Stimulated activated naive CD4-positive, alpha-beta T cell treated with Interleukin-2 at 50 U/mL for 16 hours (primary cell): ENCODE data around the gene QPRT.
"Not testable (repeated sequence)": the region's sequence is repeated elsewhere in the genome, so short reads cannot be mapped to it uniquely, and the experiment has no call there.

Source experiments
- DNase-seq: peaks from one replicate; lab custom pipeline; 2025; lab: John Stamatoyannopoulos, UW

Gene QPRT

DNA sequence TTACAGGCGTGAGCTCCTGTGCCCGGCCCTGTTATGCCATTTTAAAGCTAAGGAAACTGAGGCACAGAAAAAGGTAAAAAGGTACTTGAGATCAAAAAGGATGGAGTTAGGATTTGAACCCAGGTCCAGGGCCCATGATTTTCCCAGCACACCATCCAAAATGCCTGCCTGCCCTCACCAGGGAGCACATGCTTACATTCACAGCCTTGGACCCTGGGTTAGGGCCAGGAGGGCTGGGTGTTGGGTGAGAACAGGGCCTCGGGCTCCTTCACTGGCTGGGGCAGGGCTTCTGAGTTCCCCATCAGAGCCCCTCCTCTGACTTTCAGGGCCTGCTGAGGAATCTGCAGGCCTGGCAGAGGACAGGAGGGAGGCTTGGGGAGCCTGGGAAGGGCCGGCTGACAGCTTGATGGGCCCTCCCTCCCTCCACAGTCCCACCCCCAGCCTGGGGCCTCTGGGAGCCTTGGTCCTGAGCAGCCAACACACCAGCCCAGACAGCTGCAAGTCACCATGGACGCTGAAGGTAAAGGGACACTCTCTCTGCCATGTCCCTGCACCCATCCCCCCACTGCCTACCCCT, at the start of gene QPRT:
QPRT (plus strand) TSS at position 490 of the 577 bp plus-strand sequence; CDS start at position 508, 18 bp downstream.
- no peak for DNase-seq

DNA sequence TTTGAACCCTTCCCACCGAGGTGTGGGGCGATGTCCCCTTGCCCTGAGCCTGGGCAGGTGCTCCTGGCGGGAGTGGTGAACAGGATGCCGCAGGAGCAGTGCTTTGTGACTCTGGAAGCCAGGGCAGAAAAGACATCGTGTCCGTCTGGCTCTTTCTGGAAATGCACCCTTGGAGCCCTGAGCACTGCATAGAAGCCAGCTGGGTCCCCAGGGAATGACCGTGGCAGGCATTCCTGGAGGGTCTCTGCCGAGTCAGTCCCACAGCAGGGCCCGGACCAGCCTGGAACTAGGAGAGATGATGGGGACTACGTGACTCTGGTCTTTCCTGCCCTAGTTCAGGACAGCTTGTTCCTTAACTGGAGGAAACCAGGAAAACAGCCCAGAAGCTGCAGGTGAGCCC, 49.7 kb upstream of the QPRT start:
- not testable (repeated sequence) for DNase-seq

DNA sequence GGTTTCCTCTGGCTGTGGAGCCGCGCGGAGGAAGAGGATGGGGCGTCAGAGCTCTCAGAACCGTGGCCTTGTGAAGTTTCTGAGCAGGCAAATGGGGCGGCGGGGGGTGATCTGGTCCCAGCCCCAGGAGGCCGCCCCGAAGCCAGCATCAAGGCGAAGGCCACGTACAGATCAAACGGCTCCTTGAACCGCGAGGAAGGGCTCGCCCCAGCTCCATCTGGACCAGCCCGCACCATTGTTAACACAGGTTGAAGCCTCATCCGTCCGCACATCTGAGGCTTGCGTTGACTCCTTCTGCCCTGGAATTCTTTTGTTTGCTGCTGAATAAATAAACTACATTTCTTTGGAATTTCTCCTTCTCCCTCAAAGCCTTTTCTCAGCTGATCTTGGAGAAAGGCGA, 47.3 kb upstream of the QPRT start:
- not testable (repeated sequence) for DNase-seq

DNA sequence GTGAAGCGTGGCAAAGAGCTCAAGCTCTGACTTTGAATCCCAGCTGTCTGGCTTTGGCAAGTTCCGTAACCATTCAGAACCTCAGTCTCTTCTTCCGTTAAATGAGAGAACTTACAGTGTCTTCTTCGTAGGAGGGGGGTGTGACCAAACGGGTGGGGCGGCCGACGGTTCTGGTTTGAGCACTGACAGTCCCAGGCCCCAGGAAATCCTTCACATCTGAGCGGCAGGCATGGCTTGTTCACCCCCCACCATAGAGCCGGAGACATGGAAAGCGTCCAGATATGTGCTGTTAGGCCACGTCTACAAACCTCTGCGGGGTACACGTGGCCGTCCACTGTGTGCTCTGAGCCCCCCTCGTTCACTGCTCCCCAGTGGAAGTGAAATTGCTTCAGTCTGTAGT, 43.1 kb upstream of the QPRT start:
- DNase-seq: not testable (repeated sequence)

DNA sequence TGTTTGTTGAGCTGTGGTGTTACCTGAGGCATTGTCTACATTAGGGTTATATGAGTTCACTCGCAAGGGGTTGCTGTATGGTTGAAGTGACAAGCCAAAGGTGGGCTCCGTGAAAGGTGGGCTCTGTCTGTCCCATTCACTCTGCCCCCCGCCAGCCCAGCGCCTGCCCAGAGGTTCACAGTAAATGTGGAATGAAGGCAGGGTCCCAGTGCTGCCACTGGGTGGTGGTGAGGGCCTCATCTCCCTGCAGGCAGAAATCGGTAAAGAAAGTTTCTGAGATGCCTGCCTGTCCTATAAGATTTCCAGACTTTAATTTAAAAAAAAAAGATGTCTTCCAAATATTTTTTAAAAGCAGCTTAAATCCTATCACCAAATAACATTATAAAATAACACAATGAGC, 42.6 kb upstream of the QPRT start:
- DNase-seq: not testable (repeated sequence)

DNA sequence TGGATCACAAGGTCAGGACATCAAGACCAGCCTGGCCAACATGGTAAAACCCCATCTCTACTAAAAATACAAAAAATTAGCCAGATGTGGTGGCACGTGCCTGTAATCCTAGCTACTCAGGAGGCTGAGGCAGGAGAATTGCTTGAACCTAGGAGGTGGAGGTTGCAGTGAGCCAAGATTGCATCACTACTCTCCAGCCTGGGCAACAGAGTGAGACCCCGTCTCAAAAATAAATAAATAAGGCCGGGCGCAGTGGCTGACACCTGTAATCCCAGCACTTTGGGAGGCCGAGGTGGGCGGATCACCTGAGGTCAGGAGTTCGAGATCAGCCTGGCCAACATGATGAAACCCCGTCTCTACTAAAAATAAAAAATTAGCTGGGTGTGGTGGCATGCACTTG, 40.2 kb upstream of the QPRT start:
- not testable (repeated sequence) for DNase-seq

DNA sequence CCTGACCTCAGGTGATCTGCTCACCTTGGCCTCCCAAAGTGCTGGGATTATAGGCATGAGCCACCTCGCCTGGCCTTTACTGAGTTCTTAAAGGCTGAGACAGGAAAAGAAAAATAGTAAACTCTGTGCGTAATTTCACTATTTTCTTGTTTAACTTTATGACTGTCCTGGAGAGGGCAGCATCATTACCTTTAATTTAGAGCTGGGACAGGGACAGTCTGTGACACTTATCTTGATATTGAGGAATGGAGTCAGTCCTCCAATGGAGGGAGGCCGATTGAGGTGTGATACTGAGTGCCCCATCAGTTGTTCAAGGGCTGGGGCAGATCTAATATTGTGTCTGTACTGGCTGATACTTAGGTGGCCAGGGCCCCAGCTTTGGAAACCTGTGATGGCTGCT, 37.4 kb upstream of the QPRT start:
- no peak for DNase-seq

DNA sequence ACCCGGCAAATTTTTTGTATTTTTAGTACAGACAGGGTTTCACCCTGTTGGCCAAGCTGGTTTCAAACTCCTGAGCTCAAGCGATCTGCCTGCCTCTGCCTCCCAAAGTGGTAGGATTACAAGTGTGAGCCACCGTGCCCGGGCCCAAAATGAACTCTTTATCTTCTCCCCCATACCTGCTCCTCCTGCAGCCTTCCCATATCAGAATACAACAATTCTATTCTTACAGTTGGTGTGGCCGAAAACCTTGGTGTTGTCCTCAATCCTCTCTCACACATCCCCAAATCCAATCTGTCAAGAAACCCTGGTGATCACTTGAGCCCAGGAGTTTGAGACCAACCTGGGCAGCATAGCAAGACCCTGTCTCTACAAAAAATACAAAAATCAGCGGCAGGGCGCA, 35.4 kb upstream of the QPRT start:
- no peak for DNase-seq

DNA sequence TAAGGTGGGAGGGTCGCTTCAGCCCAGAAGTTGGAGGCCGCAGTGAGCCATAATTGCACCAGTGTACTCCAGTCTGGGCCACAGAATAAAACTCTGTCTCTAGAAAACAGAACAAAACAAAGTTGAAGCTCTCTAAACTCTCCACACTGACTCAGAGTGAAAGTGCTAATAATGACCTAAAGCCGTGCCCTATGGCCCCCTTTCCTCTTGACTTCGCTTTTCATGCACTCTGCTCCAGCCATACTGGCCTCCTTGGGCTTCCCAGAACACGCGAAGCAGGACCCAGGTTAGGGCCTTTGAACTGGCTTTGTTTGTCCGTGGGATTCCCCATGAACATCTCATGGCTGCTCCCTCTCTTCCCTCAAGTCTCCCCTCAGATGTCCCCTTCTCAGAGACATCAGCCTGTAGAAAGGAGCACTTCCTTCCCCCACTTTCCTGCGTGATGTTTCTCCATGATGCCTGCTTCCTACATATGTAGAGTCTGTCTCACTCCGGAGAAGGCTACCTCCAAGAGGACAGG, 34.6 kb upstream of the QPRT start:
- no peak for DNase-seq

DNA sequence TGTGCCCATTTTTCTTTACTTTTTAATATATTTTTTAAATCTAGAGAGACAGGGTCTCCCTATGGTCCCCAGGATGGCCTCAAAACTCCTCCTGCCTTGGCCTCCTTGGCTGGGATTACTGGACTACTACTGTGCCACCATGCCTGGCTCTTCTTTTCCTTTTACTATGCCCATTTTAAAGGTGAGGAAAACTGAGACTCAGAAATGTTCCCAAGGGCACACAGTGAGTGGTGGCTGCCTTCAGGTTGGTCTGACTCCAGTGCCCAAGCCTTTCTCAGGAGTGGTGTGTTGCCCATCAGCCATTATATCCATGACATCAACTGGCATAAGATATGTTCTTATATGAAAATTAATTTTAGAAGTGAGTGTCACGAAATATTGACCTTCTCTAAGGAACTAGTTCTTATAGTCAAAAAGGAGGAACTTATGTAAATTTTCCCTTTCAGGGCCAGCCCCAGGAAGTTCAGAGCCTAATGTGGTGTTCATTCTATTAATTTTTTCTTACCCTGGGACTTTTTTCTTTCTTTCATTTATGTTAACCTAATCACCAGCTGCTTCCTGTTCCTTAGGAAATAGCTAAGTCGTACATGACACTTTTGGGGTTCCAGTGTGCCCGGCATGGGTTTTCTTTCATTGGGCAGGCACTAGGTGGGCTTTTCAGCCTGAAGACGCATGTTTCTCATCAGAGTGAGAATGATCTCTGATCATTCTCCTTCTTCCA, 33.8 kb upstream of the QPRT start:
- DNase-seq: no peak

DNA sequence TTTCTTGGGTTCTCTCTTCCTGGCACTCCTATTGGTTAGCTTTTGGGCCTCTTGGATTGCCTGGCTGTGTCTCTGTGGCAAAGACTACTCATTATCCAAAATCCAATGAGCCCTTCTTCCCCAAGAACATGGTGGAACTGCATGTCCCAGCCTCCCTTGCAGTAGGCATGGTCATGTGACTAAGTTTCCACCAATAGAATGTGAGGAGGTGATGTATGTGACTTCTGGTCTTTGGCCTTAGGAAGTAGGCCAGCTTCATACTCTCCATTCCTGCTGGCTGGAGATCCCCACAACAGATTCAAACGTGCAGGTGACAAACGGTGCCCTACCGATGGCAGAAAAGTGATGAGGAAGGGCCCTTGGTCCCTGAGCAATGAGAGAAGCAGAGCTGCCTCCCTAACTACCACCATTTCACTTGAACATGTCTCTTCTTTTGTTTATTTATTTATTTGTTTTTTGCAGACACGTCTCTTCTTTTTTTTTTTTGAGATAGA, 33.2 kb upstream of the QPRT start:
- DNase-seq: no peak

DNA sequence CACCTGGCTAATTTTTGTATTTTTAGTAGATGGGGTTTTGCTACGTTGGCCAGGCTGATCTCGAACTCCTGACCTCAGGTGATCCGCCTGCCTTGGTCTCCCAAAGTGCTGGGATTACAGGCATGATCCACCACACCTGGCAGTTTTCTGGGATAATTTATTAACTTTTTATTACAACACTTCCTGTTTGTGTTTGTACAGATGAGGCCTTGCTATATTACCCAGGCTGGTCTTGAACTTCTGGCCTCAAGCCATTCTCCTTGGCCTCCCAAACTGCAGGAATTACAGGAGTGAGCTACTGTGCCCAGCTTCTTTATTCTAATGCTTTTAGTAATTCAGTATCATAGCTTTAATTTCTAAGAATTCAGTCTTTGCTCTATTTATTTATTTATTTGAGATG, 32.0 kb upstream of the QPRT start:
- no peak for DNase-seq

DNA sequence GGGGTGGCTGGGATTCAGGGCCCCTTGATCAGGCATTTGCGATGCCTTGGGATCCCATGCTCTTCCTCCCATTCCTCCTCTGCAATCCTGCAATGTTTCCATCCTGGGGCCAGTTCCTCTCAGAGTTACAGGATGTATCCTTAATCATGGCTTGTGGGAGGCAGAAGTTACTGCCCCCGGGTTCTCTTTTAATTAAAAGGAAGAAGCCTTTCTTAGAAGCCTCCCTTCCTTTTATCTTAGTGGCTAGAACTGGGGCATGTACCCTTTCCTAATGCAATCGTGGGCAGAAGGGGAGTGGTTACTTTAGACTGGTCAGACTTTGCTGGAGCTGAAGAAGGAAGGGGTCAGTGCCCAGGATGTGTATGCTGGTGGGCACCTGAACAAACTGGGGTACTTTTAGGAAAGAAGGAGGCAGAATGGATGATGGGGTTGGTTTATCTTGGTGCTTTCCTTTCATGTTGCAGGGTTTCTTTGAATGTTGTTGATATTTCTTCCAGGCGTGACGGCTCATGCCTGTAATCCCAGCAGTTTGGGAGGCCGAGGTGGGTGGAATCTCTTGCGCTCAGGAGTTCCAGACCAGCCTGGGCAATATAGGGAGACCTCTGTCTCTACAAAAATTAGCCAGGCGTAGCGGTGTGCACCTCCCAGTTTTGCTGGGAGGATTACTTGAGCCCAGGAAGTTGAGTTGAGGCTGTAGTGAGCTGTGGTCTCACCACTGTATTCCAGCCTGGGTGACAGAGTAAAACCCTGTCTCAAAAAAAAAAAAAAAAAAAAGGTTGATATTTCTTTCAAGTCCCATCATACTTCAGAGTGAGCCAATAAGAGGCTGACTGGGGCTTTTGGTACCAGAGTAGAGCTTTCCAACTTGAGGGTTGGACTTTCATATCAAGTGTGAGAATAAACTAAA, 29.1 kb upstream of the QPRT start:
- no peak for DNase-seq

DNA sequence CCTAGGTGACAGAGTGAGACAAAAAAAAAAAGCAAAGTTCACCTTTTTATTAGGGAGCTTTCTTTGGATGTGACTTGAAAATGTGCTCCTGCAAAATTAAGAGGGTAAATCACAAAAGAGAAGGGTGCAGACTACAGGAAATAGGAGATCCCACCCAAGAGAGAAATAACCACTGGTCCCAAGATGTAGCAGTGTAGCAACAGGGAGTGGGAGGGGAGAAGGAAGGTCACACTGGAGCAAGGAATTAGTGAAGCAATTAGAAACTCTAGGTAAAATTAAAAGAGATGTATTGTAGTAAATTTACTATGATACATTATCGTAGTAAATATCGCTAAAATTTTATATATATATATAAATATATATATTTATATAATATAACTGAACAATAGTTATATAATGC, 28.2 kb upstream of the QPRT start:
- no peak for DNase-seq

DNA sequence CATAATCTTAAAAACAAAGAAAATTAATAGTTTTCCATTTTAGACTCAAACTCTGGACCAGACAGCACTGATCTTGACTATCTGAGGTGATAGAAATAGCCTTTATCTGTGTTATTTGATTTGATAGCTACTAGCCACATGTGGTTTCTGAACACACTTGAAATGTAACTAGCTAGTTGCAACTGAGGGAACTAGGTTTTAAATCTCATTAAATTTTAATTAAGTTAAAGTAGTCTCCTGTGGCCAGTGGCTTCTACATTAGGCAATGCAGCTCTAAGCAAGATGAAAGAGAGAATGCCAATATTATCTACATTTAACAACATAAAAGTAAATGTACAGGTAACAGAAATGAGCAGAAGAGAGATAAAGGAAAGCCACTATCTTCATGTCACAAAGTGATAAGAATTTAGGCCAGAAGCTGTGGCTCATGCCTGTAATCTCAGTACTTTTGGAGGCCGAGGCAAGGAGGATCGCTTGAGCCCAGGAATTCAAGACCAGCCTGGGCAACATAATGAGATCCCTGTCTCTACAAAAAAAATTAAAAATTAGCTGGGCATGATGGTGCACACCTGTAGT, 27.1 kb upstream of the QPRT start:
- no peak for DNase-seq

DNA sequence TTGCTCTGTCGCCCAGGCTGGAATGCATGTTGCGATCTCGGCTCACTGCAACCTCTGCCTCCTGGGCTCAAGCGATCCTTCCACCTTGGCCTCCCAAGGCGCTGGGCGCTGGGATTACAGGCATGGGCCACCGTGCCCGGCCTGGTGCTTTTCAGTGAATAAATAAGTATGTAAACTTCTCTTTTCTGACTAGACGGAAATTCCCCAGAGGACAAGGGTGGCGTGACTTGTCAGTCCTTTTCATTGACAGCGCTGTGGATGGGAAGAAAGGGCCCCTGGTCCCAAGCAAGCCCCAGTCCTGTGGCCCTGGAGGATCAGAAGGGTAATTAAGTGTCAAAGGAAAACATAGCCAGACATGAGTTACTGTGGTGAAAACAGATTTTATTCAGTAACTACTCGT, 25.5 kb upstream of the QPRT start:
- DNase-seq: no peak

DNA sequence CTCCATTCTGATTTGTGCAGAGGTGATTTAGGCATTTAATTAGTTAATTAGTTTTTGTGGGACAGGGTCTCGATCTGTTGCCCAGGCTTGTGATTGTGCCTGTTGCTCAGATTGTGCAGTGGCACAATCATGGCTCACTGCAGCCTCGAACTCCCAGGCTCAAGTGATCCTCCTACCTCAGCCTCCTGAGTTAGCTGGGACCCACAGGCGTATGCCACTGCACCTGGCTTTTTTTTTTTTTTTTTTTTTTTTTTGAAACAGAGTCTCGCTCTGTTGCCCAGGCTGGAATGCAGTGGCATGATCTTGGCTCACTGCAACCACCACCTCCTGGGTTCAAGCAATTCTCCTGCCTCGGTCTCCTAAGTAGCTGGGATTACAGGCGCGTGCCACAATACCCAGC, 25.1 kb upstream of the QPRT start:
- not testable (repeated sequence) for DNase-seq

DNA sequence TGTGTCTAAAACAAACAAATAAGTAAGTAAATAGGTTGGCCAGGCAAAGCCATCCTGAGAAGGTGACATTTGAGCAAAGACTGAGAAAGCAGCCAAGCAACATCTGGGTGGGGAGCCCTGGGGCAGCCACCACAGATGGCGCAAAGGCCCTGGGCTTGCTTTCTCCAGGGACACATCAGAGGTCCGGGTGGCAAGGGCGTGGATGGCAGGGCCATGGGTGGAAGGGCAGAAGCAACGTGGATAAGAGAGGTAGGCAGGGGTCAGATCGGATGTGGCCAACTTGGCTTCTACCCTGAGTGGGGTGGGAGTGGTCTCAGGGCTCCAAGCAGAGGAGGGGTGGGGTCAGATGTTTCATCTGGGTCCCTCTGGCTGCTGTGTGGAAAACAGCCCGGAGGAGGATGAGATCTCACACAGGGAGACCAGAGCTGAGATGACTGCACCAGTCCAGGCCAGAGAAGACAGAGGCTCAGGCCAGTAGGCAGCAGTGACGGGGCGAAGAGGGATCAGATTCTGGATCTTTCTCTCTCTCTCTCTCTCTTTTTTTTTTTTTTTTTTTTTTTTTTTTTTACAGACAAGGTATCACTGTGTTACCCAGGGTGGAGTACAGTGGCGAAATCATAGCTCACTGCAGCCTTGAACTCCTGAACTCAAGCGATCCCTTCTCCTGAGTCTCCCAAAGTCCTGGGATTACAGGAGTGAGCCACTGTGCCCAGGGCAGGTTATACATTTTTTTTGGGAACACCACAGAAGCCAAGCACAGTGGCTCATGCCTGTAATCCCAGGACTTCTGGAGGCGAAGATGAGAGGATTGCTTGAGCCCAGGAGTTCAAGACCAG, 22.1 kb upstream of the QPRT start:
- no peak for DNase-seq

DNA sequence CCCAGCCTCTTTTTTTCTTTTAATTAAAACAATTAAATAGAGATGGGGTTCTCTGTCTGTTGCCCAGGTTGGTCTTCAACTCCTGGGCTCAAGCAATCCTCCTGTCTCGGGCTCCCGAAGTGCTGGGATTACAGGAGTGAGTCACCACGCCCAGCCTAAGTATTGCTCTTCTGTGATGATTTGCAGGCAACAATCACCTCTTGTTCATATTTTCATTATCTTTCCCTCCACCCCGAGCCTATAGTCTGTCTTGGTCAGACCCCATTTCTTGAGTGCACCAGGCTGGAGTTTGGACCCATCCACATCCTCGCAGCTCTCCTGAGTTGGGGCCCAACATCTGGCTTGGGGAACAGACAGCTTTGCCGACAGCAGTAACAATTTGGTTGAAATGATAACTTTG, 20.3 kb upstream of the QPRT start:
- DNase-seq: no peak

DNA sequence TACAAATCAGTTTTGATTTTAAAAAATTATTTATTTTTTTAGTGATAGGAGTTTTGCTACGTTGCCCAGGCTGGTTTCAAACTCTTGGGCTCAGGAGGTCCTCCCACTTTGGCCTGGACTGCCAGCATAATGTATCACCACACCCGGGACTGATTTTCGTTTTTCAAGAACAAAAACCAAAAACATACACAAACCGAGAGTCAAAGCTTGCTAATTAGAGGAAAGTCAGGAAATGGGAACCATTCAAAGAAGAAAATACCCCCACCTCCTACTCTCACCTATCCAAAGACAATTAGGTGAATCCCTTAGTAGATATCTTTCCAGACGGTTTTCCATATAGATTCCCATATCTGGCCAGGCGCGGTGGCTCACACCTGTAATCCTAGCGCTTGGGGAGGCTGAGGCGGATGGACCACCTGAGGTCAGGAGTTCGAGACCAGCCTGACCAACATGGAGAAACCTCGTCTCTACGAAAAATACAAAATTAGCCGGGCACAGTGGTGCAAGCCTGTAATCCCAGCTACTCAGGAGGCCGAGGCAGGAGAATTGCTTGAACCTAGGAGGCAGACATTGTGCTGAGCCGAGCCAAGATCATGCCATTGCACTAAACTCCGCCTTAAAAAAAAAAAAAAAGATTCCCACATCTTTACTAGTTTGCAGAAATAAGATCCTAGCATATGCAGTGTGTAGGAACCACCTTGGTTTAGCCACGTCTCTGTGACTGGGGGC, 16.8 kb upstream of the QPRT start:
- DNase-seq: no peak

DNA sequence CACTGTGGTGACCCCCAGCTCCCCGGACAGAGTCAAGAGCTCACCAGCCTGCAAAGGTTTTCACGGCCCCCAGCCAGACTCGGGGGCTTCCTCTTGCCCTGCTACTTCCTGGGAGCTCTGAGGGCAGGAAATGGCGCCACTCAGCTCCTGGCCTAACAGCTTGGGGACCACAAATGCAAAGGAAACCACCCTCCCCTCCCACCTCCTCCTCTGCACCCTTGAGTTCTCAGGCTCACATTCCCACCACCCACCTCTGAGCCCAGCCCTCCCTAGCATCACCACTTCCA, 16.3 kb upstream of the QPRT start:
- peak; percentile 26 for DNase-seq
